HG02588 (cell line): ENCODE data around the gene LRRC28.
A peak's percentile ranks its signal among the peaks of the same experiment; 100 is the strongest.
"Not testable (repeated sequence)": the region's sequence is repeated elsewhere in the genome, so short reads cannot be mapped to it uniquely, and the experiment has no call there.

Experiments
- ATAC-seq: cut with Tn5 transposase; IDR thresholded peaks from one replicate; pipeline ENCODE4 v1.9.1; 2021; ENCODE audit warnings: mild to moderate bottlenecking, moderate library complexity; ENCODE audit not compliant: unreplicated experiment

Gene LRRC28

GRCh38 chr15:99250857-99251841 is at the start of gene LRRC28:
Gene LRRC28 (plus strand): TSS chr15:99251481. CDS start chr15:99255958, 4,477 bp downstream.
- peak; percentile 97 for ATAC-seq

GRCh38 chr15:99202176-99202552 is 49.1 kb upstream of the LRRC28 start:
- no peak for ATAC-seq

GRCh38 chr15:99207672-99208071 is 43.6 kb upstream of the LRRC28 start:
- ATAC-seq, result no peak

- no peak for ATAC-seq
These were observed 42.0 kb upstream of the LRRC28 start for GRCh38 chr15:99209326-99209725.

GRCh38 chr15:99210334-99210733 is 40.9 kb upstream of the LRRC28 start:
- ATAC-seq, result no peak

GRCh38 chr15:99211926-99212325 is 39.4 kb upstream of the LRRC28 start:
- no peak for ATAC-seq

- no peak for ATAC-seq
These were observed 38.9 kb upstream of the LRRC28 start for GRCh38 chr15:99212406-99212805.

GRCh38 chr15:99213187-99213811 is 38.0 kb upstream of the LRRC28 start:
- ATAC-seq, result peak; percentile 74

GRCh38 chr15:99224372-99225214 is 26.7 kb upstream of the LRRC28 start:
- ATAC-seq, result no peak

GRCh38 chr15:99226802-99227201 is 24.5 kb upstream of the LRRC28 start:
- ATAC-seq, result no peak

GRCh38 chr15:99228120-99228770 is 23.0 kb upstream of the LRRC28 start:
- no peak for ATAC-seq

- no peak for ATAC-seq
These were observed 20.4 kb upstream of the LRRC28 start for GRCh38 chr15:99230867-99231266.

GRCh38 chr15:99232740-99233139 is 18.5 kb upstream of the LRRC28 start:
- no peak for ATAC-seq

- not testable (repeated sequence) for ATAC-seq
These were observed 17.1 kb upstream of the LRRC28 start for GRCh38 chr15:99234160-99234559.

GRCh38 chr15:99238849-99239248 is 12.4 kb upstream of the LRRC28 start:
- no peak for ATAC-seq

- ATAC-seq, result peak; percentile 95
These were observed 11.6 kb upstream of the LRRC28 start for GRCh38 chr15:99239545-99240198.

GRCh38 chr15:99241752-99242151 is 9.5 kb upstream of the LRRC28 start:
- no peak for ATAC-seq

- no peak for ATAC-seq
These were observed 7.0 kb upstream of the LRRC28 start for GRCh38 chr15:99244306-99244705.

GRCh38 chr15:99247062-99247461 is 4.2 kb upstream of the LRRC28 start:
- no peak for ATAC-seq
